Erythroblast (primary cell): Measurements from ENCODE around the gene FAM3A.

ENCODE experiments used
- DNase-seq, 2 experiments: peaks; one replicate each; lab custom pipeline; 2025; lab: John Stamatoyannopoulos, UW
- GATA1 ChIP-seq: IDR thresholded peaks from 2 replicates; pipeline ENCODE4 v1.6.1; 2011; ENCODE audit warnings: low read depth, mild to moderate bottlenecking, control low read depth, low read length, moderate library complexity
- POLR2A ChIP-seq: IDR thresholded peaks from 2 replicates; pipeline ENCODE4 v1.6.1; 2011; ENCODE audit warnings: mild to moderate bottlenecking, low read length

Gene FAM3A

DNA sequence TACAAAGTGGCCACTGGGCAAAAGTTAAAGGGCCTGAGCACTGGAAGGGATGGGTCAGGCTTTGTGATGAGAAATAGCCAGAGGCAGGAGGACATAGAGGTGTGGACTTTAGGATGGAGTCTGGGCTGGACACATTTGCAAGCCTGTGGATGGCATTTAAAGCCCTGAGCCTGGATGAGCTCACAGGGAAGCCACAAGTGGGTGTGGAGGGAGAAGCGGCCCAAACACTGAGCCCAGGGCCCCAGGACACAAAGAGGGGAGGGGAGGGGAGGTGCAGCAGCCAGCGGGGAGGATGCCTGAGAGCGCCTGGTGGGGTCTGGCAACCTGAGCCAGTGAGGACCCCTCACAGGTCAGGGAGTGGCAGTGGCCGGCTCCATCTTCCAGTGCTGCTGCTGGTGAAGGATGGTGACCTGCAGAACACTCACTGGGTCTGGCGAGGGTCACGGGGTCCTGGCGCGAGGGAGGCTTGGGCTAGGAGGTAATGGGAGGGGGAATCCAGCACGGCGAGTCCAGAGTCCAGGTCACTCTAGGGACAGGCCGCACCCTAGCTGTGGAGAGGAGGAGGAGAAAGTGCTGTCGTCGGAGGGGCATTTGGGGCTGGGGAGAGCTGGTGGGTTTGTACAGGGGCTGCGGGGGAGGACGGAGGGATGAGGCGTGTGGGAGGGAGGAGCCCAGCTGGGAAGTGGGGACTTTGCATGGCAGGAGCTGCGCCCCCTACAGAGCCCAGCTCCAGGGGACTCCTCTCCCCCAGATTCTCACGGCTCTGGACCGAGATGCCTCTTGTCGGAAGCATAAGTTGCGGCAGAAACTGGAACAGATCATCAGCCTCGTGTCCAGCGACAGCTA, 44.0 kb downstream of the FAM3A start:
- no peak for DNase-seq
- TF ChIP-seq GATA1, result no peak
- no peak for TF ChIP-seq POLR2A

DNA sequence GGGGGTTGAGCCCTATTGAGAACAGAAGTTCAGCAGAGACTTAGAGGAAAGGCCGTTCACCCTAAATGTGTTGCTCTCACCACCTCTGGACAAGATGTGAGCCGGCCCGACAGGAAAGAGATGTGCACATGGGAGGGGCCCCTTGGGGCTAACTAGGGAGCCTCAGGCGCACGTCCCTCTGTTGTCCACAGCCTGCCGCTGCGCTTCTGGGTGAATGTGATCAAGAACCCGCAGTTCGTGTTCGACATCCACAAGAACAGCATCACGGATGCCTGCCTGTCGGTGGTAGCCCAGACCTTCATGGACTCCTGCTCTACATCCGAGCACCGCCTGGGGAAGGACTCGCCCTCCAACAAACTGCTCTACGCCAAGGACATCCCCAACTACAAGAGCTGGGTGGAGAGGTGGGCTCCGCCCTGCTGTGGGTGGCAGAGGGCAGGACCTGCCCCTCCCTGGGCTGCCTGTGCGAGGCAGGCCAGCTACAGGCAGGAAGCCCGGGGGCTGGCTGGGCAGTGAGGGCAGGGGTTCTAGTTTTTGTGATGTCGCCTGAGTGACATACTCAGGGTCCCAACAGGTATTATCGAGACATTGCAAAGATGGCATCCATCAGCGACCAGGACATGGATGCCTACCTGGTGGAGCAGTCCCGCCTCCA, 45.0 kb downstream of the FAM3A start:
- no peak for TF ChIP-seq GATA1
- no peak for DNase-seq

DNA sequence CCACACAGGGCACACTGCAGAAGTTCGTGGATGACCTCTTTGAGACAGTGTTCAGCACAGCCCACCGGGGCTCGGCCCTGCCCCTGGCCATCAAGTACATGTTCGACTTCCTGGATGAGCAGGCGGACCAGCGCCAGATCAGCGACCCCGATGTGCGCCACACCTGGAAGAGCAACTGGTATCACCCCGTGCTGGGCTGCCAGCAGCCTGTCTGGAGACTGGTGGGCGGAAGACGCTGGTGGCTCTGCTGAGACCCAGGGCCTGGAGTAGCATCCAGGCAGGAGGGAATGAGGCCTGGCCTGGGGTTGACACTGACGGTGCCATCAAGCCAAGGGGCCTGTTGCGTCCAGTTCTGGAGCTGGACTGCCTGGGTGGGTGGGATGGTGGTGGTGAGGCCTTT, 45.6 kb downstream of the FAM3A start:
- no peak for TF ChIP-seq GATA1
- TF ChIP-seq POLR2A, result no peak
- no peak for DNase-seq

DNA sequence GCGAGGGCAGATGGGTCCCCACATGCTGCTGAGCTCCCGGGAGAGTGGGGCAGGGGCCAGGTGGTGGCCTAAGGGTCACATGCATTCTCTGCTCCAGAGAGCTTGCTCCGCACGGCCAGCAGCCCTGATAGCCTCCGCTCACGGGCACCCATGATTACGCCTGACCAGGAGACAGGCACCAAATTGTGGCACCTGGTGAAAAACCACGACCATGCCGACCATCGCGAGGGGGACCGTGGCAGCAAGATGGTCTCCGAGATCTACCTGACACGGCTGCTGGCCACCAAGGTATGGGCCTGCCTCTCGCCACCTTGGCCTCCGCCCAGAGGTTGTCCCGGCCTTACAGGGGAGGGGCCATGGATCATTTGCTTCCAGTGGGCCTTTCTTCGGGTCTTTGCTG, 46.2 kb downstream of the FAM3A start:
- TF ChIP-seq POLR2A (no peak), GATA1 (no peak)
- DNase-seq, result no peak

DNA sequence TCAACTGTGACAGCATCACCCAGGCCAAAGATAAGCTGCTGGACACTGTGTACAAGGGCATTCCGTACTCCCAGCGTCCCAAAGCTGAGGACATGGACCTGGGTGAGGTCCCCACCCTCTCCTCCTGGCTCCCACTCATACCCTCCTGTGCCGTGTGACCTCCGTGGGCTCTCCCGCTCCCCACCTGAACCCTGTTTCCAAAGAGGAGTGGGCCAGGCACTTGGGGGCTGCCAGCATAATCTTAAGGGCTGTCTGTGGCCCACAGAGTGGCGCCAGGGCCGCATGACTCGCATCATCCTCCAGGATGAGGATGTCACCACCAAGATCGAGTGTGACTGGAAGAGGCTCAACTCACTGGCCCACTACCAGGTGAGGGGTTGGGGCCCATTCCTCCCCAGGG, 46.9 kb downstream of the FAM3A start:
- DNase-seq, result no peak
- no peak for TF ChIP-seq GATA1

DNA sequence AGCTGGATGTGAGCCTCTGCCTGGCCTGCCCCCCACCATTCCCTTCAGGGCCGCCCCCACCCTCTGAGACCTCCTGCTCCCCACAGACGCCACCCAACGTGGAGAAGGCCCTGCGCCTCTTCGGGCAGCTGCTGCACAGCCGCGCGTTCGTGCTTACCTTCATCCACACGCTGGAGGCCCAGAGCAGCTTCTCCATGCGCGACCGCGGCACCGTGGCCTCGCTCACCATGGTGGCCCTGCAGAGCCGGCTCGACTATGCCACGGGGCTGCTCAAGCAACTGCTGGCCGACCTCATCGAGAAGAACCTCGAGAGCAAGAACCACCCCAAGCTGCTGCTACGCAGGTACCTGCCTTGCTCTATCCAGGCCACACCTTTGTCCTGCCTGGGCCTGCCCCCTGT, 47.8 kb downstream of the FAM3A start:
- DNase-seq, result no peak
- TF ChIP-seq POLR2A (no peak), GATA1 (no peak)

DNA sequence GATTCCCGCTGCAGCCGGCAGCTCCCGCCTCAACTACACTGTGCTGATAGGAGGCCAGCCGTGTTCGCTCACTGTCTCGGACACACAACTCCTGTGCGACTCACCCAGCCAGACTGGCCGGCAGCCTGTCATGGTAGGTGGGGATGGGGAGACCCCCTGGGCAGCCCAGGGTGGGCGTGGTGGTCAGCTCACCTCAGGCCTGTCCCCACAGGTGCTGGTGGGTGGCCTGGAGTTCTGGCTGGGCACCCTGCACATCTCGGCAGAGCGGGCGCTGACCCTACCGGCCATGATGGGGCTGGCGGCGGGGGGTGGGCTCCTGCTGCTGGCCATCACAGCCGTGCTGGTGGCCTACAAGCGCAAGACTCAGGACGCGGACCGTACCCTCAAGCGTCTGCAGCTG, 48.5 kb downstream of the FAM3A start:
- TF ChIP-seq GATA1 (no peak), POLR2A (no peak)

DNA sequence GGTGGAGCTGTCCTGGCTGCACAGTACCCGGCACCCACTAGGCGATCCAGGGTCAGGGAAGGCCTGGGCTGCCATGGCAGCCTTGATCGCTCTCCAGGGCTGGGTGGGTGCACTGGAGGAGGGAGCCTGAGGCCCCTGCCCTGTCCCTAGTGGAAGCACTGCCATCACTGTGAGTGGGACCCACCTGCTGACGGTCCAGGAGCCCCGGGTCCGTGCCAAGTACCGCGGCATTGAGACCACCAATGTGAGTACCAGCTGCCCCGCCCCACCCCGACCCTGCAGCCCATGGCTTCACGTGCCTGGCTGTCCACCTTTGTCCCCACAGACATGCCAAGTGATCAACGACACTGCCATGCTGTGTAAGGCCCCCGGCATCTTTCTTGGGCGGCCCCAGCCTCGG, 49.1 kb downstream of the FAM3A start:
- DNase-seq, result no peak

More for the DNA sequence above, 48.5 kb downstream of the FAM3A start:
- no peak for DNase-seq

DNA sequence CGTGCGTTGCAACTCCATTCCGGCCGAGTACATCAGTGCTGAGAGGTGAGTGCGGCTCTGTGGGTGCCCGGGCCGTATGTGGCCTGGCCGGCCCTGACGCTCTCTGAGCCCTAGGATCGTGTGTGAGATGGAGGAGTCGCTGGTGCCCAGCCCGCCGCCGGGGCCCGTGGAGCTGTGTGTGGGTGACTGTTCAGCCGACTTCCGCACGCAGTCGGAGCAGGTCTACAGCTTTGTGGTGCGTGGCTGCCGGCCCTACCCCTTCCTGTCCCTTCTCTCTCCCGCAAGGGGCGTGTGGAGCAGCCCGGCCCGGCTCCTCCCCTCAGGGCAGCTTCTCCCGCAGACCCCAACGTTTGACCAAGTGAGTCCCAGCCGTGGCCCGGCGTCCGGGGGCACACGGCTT, 50.0 kb downstream of the FAM3A start:
- TF ChIP-seq GATA1 (no peak), POLR2A (no peak)
- DNase-seq, result no peak

More for the DNA sequence above, 49.1 kb downstream of the FAM3A start:
- no peak for TF ChIP-seq POLR2A
- TF ChIP-seq GATA1, result no peak

DNA sequence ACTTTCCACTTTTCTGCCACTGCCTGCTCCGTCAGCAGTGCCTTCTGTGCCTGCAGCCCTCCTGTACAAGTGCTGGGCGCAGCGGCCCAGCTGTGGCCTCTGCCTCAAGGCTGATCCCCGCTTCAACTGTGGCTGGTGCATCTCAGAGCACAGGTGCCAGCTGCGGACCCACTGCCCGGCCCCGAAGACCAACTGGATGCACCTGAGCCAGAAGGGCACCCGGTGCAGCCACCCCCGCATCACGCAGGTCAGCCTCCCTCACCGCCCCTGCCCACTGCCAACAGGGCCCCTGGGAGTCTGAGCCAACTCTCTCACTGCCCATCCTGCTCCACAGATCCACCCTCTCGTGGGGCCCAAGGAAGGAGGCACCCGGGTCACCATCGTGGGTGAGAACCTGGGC, 50.4 kb downstream of the FAM3A start:
- no peak for DNase-seq
- TF ChIP-seq POLR2A (no peak), GATA1 (no peak)

DNA sequence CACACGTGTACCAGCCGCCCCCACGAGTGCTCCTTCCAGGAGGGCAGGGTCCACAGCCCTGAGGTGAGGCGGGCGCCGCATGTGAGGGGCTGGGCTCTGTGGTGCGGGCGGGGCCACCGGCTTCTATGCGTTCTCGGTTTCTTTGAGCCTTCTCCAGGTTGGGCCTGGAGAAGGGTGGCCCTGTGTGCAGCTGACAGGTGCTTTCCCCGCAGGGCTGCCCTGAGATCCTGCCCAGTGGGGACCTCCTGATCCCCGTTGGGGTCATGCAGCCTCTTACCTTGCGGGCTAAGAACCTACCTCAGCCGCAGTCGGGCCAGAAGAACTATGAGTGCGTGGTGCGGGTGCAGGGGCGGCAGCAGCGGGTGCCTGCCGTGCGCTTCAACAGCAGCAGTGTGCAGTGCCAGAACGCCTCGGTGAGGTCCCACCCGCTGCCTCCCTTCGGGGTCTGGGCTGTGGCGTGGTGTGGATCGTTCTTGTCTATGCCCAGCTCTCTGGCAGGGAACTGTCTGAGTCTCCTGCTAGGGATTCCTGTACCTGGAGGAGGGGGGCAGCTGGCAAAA, 51.1 kb downstream of the FAM3A start:
- no peak for DNase-seq
- TF ChIP-seq POLR2A (no peak), GATA1 (no peak)

DNA sequence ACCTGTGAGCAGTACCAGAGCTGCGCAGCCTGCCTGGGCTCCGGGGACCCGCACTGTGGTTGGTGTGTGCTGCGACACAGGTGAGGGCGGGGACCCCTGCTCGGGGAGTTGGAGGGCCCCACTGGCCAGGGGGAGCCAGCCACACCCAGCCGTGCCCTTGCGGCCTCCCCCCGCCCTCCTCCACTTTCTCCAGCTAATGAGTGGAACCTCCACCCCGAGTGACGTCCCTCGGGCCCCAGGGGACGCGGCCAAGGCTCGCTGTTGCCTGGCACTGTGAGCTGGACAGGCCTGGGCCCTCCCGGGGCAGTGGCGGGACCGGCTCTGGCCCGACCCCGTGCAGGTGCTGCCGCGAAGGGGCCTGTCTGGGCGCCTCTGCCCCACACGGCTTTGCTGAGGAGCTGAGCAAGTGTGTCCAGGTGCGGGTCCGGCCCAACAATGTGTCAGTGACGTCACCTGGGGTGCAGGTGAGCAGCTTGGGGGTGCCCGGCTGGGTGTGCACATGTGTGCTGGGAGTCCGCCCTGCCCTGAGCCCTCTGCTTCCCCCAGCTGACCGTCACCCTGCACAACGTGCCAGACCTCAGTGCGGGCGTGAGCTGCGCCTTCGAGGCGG, 52.3 kb downstream of the FAM3A start:
- TF ChIP-seq GATA1 (no peak), POLR2A (no peak)
- no peak for DNase-seq

DNA sequence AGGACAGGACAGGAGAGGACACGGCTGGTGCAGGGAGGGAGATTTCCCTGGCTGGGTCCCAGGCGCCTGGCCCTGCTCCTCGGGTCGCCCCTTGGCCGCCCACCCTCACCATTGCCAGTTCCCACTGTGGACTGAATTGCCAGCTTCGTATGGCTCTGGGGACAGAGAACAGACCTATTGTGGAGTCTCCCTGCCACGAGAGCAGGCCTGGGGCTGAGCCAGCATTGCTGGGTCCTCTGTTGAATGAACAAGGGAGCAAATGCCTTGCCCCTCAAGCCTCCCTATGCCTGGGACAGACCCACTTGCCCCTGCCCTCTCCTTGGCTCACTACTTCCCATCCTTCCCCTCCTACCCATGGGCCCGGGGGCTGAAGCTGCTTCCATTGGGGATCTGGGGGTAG, 53.6 kb downstream of the FAM3A start:
- no peak for DNase-seq
- TF ChIP-seq POLR2A, result no peak
- TF ChIP-seq GATA1, result no peak

DNA sequence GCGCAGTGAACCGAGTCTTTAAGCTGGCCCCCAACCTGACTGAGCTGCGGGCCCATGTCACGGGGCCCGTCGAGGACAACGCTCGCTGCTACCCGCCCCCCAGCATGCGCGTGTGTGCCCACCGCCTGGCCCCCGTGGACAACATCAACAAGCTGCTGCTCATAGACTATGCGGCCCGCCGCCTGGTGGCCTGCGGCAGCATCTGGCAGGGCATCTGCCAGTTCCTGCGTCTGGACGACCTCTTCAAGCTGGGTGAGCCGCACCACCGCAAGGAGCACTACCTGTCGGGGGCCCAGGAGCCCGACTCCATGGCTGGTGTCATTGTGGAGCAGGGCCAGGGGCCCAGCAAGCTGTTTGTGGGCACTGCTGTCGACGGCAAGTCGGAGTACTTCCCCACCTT, 55.7 kb downstream of the FAM3A start:
- TF ChIP-seq GATA1 (no peak), POLR2A (no peak)
- no peak for DNase-seq
